ENCODE measurements around the gene WDR18. TPM values are rescaled to one million over a fixed set of nuclear protein-coding genes. Genes with fewer than 3 reads are reported as not detected.

WDR18 gene
- total and polyA plus RNA-seq, 7 donors = 14.3 to 65.8 (median 30.7) TPM

- Histone ChIP-seq H3K9me3 (no peaks in the 10 kb centered on the region), H3K4me3 (peak overlapping the region in 3 of 4 donors; percentile 41 to 57 (median 52)), H3K27ac (no peak overlapping the region), H3K36me3 (peaks cover 0 to 20% (median 4%) of the 10 kb centered on the region in 4 donors), H3K4me1 (peaks cover 0 to 35% (median 31%) of the 10 kb centered on the region in 4 donors), H3K27me3 (peaks cover 0 to 20% (median 10%) of the 10 kb centered on the region in 3 donors)
- no peak for DNase-seq
- 8 to 39% methylated on average over 26 of the region's 26 CpGs for WGBS, 2 donors
- no peak for TF ChIP-seq POLR2A (IDR thresholded peaks at IDR 0.05)
- no peak for TF ChIP-seq EP300 (IDR thresholded peaks at IDR 0.05)
- TF ChIP-seq CTCF (IDR thresholded peaks at IDR 0.05) = no peak
- no peak for TF ChIP-seq POLR2AphosphoS5 (IDR thresholded peaks at IDR 0.05)
- intact Hi-C loops (cut with DNase I) = no loop called here
Observed at GRCh38 chr19:1041272-1041834, 57.2 kb downstream of the WDR18 start.

- peaks cover 0 to 13% (median 4%) of the 10 kb centered on the region in 4 donors for H3K36me3 ChIP-seq
- H3K4me1 ChIP-seq = peaks cover 0 to 35% (median 31%) of the 10 kb centered on the region in 4 donors
- H3K4me3 ChIP-seq = no peak overlapping the region
- 11 to 70% methylated on average over 43 of the region's 43 CpGs for WGBS, 2 donors
- H3K27me3 ChIP-seq = peaks cover 0 to 20% (median 10%) of the 10 kb centered on the region in 3 donors
- H3K27ac ChIP-seq = no peak overlapping the region
- TF ChIP-seq EP300 (IDR thresholded peaks at IDR 0.05) (no peak), POLR2A (IDR thresholded peaks at IDR 0.05) (peak in 1 of 2 donors; percentile 21), CTCF (IDR thresholded peaks at IDR 0.05) (no peak)
- intact Hi-C loops (cut with DNase I) = no loop called here
- no peak for DNase-seq
- no peaks in the 10 kb centered on the region for H3K9me3 ChIP-seq
Observed at GRCh38 chr19:1041835-1042685, 57.9 kb downstream of the WDR18 start.

GRCh38 chr19:1042689-1043511, 58.8 kb downstream of the WDR18 start:
- intact Hi-C loops (cut with DNase I) = no loop called here
- no peak for DNase-seq
- Histone ChIP-seq H3K4me1 (peaks cover 0 to 35% (median 31%) of the 10 kb centered on the region in 4 donors), H3K4me3 (no peak overlapping the region), H3K27me3 (peaks cover 0 to 20% (median 10%) of the 10 kb centered on the region in 3 donors), H3K27ac (no peak overlapping the region), H3K36me3 (peaks cover 0 to 4% (median under 1%) of the 10 kb centered on the region in 4 donors), H3K9me3 (no peaks in the 10 kb centered on the region)
- 16 to 71% methylated on average over 23 of the region's 23 CpGs for WGBS, 2 donors
- TF ChIP-seq POLR2A (IDR thresholded peaks at IDR 0.05) (no peak), EP300 (IDR thresholded peaks at IDR 0.05) (no peak), CTCF (IDR thresholded peaks at IDR 0.05) (no peak), POLR2AphosphoS5 (IDR thresholded peaks at IDR 0.05) (no peak)

Small RNA genes lying within 50 kb of the gene (small RNA-seq; reads per million reads assigned to genes)
- 0 to 0.73 (median 0) reads per million in 3 donors for gene RNU6-2

Other genes starting within 250 kb of the WDR18 start
- gene MISP, start 233.2 kb upstream of the WDR18 start, total RNA-seq = under 1 TPM in 1 of 4 donors, not detected in 3; 0.36 TPM
- 100 to 1,000 TPM; 266 to 456 (median 311) TPM for gene MISP, start 233.2 kb upstream of the WDR18 start, polyA plus RNA-seq
- gene PTBP1, start 186.9 kb upstream of the WDR18 start, total RNA-seq = 10 to 100 TPM; 53.8 to 94.5 (median 71.7) TPM
- gene PTBP1, start 186.9 kb upstream of the WDR18 start, polyA plus RNA-seq = 100 to 1,000 TPM in 2 of 3 donors, 10 to 100 TPM in 1; 78.7 to 154 (median 101) TPM
- not detected for gene PLPPR3, start 162.4 kb upstream of the WDR18 start, total RNA-seq
- under 1 TPM in 1 of 3 donors, not detected in 2; 0.07 TPM for gene PLPPR3, start 162.4 kb upstream of the WDR18 start, polyA plus RNA-seq
- 1 to 10 TPM in 1 of 4 donors, under 1 TPM in 1, not detected in 2; 0.36 to 1.1 TPM for gene AZU1, start 156.5 kb upstream of the WDR18 start, total RNA-seq
- gene AZU1, start 156.5 kb upstream of the WDR18 start, polyA plus RNA-seq = under 1 TPM in 1 of 3 donors, not detected in 2; 0.03 TPM
- not detected for gene PRTN3, start 143.3 kb upstream of the WDR18 start, total RNA-seq
- not detected for gene PRTN3, start 143.3 kb upstream of the WDR18 start, polyA plus RNA-seq
- gene ELANE, start 132.0 kb upstream of the WDR18 start, total RNA-seq = 1 to 10 TPM in 3 of 4 donors, not detected in 1; 1.4 to 3.6 (median 2.3) TPM
- under 1 TPM in 1 of 3 donors, not detected in 2; 0.64 TPM for gene ELANE, start 132.0 kb upstream of the WDR18 start, polyA plus RNA-seq
- gene CFD, start 124.7 kb upstream of the WDR18 start, total RNA-seq = 100 to 1,000 TPM; 131 to 830 (median 457) TPM
- 100 to 1,000 TPM in 2 of 3 donors, 10 to 100 TPM in 1; 29.1 to 329 (median 101) TPM for gene CFD, start 124.7 kb upstream of the WDR18 start, polyA plus RNA-seq
- gene MED16, start 91.2 kb upstream of the WDR18 start, total RNA-seq = 10 to 100 TPM; 22.4 to 33.2 (median 25.6) TPM
- 10 to 100 TPM; 36.1 to 62.5 (median 51.7) TPM for gene MED16, start 91.2 kb upstream of the WDR18 start, polyA plus RNA-seq
- not detected for gene RNU6-9, start 90.9 kb upstream of the WDR18 start, total RNA-seq
- not detected for gene RNU6-9, start 90.9 kb upstream of the WDR18 start, polyA plus RNA-seq
- gene R3HDM4, start 71.1 kb upstream of the WDR18 start, total RNA-seq = 10 to 100 TPM; 21.4 to 37.2 (median 27.7) TPM
- gene R3HDM4, start 71.1 kb upstream of the WDR18 start, polyA plus RNA-seq = 10 to 100 TPM; 30.5 to 85.3 (median 33.0) TPM
- gene KISS1R, start 67.0 kb upstream of the WDR18 start, total RNA-seq = not detected
- gene KISS1R, start 67.0 kb upstream of the WDR18 start, polyA plus RNA-seq = under 1 TPM in 1 of 3 donors, not detected in 2; 0.13 TPM
- 10 to 100 TPM in 1 of 4 donors, 1 to 10 TPM in 3; 3.1 to 11.6 (median 4.3) TPM for gene ARID3A, start 58.3 kb upstream of the WDR18 start, total RNA-seq
- gene ARID3A, start 58.3 kb upstream of the WDR18 start, polyA plus RNA-seq = 1 to 10 TPM; 1.4 to 6.0 (median 1.8) TPM
- gene GRIN3B, start 16.1 kb downstream of the WDR18 start, total RNA-seq = under 1 TPM in 1 of 4 donors, not detected in 3; 0.14 TPM
- gene GRIN3B, start 16.1 kb downstream of the WDR18 start, polyA plus RNA-seq = under 1 TPM in 1 of 3 donors, not detected in 2; 0.04 TPM
- 100 to 1,000 TPM in 2 of 4 donors, 10 to 100 TPM in 2; 85.6 to 174 (median 126) TPM for gene TMEM259, start 36.8 kb downstream of the WDR18 start, total RNA-seq
- 100 to 1,000 TPM in 1 of 3 donors, 10 to 100 TPM in 2; 19.2 to 232 (median 25.9) TPM for gene TMEM259, start 36.8 kb downstream of the WDR18 start, polyA plus RNA-seq
- gene RNU6-2, start 37.2 kb downstream of the WDR18 start, total RNA-seq = not detected
- gene RNU6-2, start 37.2 kb downstream of the WDR18 start, polyA plus RNA-seq = not detected
- gene CNN2, start 42.3 kb downstream of the WDR18 start, total RNA-seq = 10 to 100 TPM; 25.5 to 59.0 (median 36.3) TPM
- gene CNN2, start 42.3 kb downstream of the WDR18 start, polyA plus RNA-seq = 100 to 1,000 TPM in 1 of 3 donors, 10 to 100 TPM in 2; 48.0 to 115 (median 53.9) TPM
- 10 to 100 TPM in 2 of 4 donors, 1 to 10 TPM in 2; 3.8 to 20.5 (median 10.9) TPM for gene ABCA7, start 55.8 kb downstream of the WDR18 start, total RNA-seq
- 10 to 100 TPM in 1 of 3 donors, 1 to 10 TPM in 2; 1.8 to 25.1 (median 9.9) TPM for gene ABCA7, start 55.8 kb downstream of the WDR18 start, polyA plus RNA-seq
- 10 to 100 TPM; 12.8 to 21.6 (median 18.2) TPM for gene ARHGAP45, start 82.8 kb downstream of the WDR18 start, total RNA-seq
- gene ARHGAP45, start 82.8 kb downstream of the WDR18 start, polyA plus RNA-seq = 100 to 1,000 TPM in 1 of 3 donors, 10 to 100 TPM in 2; 38.6 to 103 (median 39.0) TPM
- 100 to 1,000 TPM in 2 of 4 donors, 10 to 100 TPM in 2; 82.0 to 203 (median 104) TPM for gene POLR2E, start 111.0 kb downstream of the WDR18 start, total RNA-seq
- gene POLR2E, start 111.0 kb downstream of the WDR18 start, polyA plus RNA-seq = 100 to 1,000 TPM; 124 to 175 (median 133) TPM
- gene GPX4, start 119.6 kb downstream of the WDR18 start, total RNA-seq = 100 to 1,000 TPM; 269 to 433 (median 371) TPM
- gene GPX4, start 119.6 kb downstream of the WDR18 start, polyA plus RNA-seq = 100 to 1,000 TPM; 311 to 662 (median 643) TPM
- 10 to 100 TPM in 3 of 4 donors, 1 to 10 TPM in 1; 6.8 to 91.9 (median 14.7) TPM for gene SBNO2, start 189.9 kb downstream of the WDR18 start, total RNA-seq
- gene SBNO2, start 189.9 kb downstream of the WDR18 start, polyA plus RNA-seq = 10 to 100 TPM; 11.4 to 75.0 (median 14.8) TPM
- gene STK11, start 221.4 kb downstream of the WDR18 start, total RNA-seq = 10 to 100 TPM; 36.4 to 51.0 (median 42.7) TPM
- 10 to 100 TPM; 31.2 to 86.5 (median 41.8) TPM for gene STK11, start 221.4 kb downstream of the WDR18 start, polyA plus RNA-seq